Activated naive CD4-positive, alpha-beta T cell treated with anti-CD3 and anti-CD28 coated beads for 36 hours (primary cell): ENCODE measurements around the gene LRRC45. TPM values are rescaled to one million over a fixed set of nuclear protein-coding genes. Genes with fewer than 3 reads are reported as not detected.
A peak's percentile ranks its signal among the peaks of the same experiment; 100 is the strongest.

Source experiments
- CTCF ChIA-PET: fragments of 350-600 bp; sonication (Branson Sonifier 250); formaldehyde crosslinking; loops from one replicate; lab custom pipeline; 2021; ENCODE audit warnings: antibody characterized with exemption; lab: Charles Lee
- DNase-seq: peaks from one replicate; pipeline ENCODE4 v3.0.0-alpha.2; 2020
- H3K27ac Mint-ChIP-seq: one replicate; pipeline ENCODE4 v1.8.0; 2021; ENCODE audit warnings: mild to moderate bottlenecking, mixed read lengths
- H3K27me3 Mint-ChIP-seq: one replicate; pipeline ENCODE4 v1.8.0; 2021; ENCODE audit warnings: low read depth, mixed read lengths
- H3K36me3 Mint-ChIP-seq: one replicate; pipeline ENCODE4 v1.8.0; 2021; ENCODE audit warnings: low read depth, mixed read lengths
- H3K4me1 Mint-ChIP-seq: one replicate; pipeline ENCODE4 v1.8.0; 2021; ENCODE audit warnings: low read depth, mixed read lengths
- H3K4me3 Mint-ChIP-seq: one replicate; pipeline ENCODE4 v1.8.0; 2021; ENCODE audit warnings: mild to moderate bottlenecking, moderate library complexity, mixed read lengths
- H3K9me3 Mint-ChIP-seq: one replicate; pipeline ENCODE4 v1.8.0; 2021; ENCODE audit warnings: mixed read lengths
- intact Hi-C: fragments of 100-400 bp; cut with micrococcal nuclease; formaldehyde crosslinking; loops from one replicate; pipeline ENCODE4 v1.15.1; 2023
- total RNA-seq, 2 experiments: library from RNA; stranded (reverse); gene quantifications; one replicate each; pipeline ENCODE4 v1.2.3, GENCODE V29; 2021

Gene LRRC45
- total RNA-seq, 2 experiments from 2014 or later, result 12.0 to 12.5 TPM

DNA sequence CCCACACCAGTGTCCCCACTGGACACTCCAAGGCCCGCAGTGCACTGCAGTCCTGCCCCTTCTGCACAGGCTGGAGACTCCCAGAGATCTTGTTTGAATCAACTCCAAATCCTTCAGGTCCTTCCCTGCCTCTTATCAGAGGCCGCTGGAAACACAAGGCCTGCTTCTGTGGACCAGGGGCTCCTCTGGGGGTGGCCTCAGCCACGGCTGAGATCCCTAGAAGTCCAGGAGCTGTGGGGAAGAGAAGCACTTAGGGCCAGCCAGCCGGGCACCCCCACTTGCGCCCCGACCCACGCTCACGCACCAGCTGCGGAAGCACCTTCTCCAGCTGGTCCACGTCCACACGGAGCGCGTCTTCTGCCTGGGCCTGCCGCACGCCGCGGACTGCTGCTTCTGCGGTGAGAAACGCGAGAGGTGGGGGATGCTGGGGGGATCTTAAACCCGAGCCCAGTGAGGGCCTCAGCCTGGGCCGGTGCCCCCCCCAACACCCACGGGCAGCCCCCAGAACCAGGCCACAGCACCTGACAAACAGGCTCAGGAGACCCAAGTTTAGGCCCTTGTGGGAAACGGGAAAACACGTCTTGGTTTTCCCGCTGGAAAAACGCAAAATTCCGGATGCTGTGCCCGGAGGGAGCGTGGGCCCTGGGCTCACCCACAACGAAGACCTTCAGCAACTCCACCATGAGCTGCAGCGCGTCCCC lies 4.0 kb upstream of the LRRC45 start:
- no peaks in the 10 kb centered on the region for H3K27me3 Mint-ChIP-seq
- H3K27ac Mint-ChIP-seq, result no peak overlapping the region
- no peak overlapping the region for H3K4me3 Mint-ChIP-seq
- H3K36me3 Mint-ChIP-seq, result peaks cover 10% of the 10 kb centered on the region
- CTCF ChIA-PET, result interaction anchor here (0.8 to 7.3 kb wide), 12 partner anchors 10 to 150 kb away, joined by 3 to 95 read pairs (median 4); partner anchors contain the start of gene NOTUM
- DNase-seq, result no peak
- no peaks in the 10 kb centered on the region for H3K9me3 Mint-ChIP-seq
- intact Hi-C loops, result no loop called here
- peaks cover 21% of the 10 kb centered on the region for H3K4me1 Mint-ChIP-seq

DNA sequence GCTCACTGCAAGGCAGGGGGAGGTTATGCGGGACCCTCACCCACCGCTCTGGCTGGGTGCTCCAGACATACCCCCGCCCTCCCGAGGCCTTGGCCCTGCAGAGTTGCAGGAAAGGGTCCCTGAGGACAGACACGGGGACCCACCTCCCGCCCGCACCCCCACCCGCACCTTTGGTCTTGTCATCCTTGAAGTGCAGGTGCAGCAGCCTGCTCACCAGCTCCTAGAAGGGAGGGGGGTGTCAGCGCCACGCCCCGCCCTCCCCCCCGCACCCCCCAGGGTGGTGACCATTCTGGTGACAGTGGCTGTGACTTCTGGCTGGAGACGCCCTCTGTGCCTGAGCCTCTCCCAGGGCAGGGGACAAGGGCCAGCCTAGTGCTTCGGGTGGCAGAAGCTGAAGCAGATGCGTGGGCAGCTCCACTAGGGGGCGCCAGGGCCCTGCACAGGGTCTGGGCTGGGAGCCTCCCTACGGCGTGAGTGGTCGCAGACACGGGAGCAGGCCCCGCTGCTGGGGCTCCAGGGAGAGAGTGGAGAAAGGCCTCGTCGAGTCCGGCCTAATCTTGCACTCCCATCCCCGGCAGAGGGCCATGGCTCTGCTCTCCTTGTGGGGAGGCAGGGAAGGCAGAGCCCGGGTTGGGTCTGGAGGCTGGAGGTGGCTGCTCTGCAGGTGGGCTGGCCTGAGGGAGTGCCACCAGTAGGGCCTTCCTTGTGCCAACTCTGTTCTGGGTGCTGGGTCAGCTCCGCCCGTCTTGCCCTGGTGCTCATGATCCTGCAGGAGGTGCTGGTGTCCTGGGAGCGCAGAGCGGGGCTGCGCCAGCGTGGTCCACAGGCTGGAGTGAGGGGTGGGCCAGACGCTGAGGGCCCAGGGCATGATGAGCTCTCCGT lies 3.2 kb upstream of the LRRC45 start:
- CTCF ChIA-PET, result interaction anchor here (0.8 to 7.3 kb wide), 15 partner anchors 9 to 150 kb away, joined by 3 to 95 read pairs (median 4); partner anchors contain the start of gene NOTUM
- H3K27me3 Mint-ChIP-seq, result no peaks in the 10 kb centered on the region
- peak; percentile 76 for DNase-seq
- H3K9me3 Mint-ChIP-seq, result no peaks in the 10 kb centered on the region
- no peak overlapping the region for H3K4me3 Mint-ChIP-seq
- peaks cover 10% of the 10 kb centered on the region for H3K36me3 Mint-ChIP-seq
- peaks cover 22% of the 10 kb centered on the region for H3K4me1 Mint-ChIP-seq
- intact Hi-C loops, result loop anchor here (10.0 kb wide), 1 partner anchor 505 kb away; the partner anchor contains the start of gene ACTG1
- no peak overlapping the region for H3K27ac Mint-ChIP-seq

DNA sequence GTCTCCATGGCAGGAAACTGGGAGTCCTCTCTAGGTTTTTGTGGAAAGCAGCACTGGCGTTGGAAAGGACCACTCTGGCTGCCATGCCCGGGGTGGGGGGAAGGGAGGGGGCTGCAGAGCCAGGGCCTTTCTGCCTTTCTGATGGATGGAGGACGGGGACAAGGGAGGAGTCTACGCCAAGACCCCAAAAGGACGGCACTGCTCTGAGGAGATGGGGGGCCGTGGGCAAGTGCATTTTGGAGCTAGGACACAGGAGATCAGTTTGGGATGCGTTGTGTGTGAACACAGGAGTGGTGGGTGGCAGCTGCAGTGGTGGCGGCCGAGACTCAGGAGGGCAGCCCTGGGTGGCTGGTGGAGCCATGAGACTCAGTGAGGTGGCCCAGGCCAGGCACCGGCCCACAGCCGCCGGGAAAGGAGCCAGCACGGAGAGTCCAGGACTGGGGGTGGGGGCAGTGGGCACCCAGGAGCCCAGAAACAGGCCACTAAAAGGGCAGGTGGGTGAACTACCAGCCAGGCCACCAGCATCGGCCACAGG lies 2.5 kb upstream of the LRRC45 start:
- Mint-ChIP-seq H3K4me3 (no peak overlapping the region), H3K27me3 (no peaks in the 10 kb centered on the region), H3K4me1 (peaks cover 22% of the 10 kb centered on the region), H3K36me3 (peaks cover 10% of the 10 kb centered on the region), H3K27ac (no peak overlapping the region), H3K9me3 (no peaks in the 10 kb centered on the region)
- CTCF ChIA-PET, result interaction anchor here (0.6 to 7.3 kb wide), 16 partner anchors 9 to 259 kb away, joined by 3 to 95 read pairs (median 4); partner anchors contain the start of gene NOTUM
- intact Hi-C loops, result loop anchor here (1.0 to 10.0 kb wide), 2 partner anchors 61 to 506 kb away; partner anchors contain the start of gene ACTG1
- no peak for DNase-seq

DNA sequence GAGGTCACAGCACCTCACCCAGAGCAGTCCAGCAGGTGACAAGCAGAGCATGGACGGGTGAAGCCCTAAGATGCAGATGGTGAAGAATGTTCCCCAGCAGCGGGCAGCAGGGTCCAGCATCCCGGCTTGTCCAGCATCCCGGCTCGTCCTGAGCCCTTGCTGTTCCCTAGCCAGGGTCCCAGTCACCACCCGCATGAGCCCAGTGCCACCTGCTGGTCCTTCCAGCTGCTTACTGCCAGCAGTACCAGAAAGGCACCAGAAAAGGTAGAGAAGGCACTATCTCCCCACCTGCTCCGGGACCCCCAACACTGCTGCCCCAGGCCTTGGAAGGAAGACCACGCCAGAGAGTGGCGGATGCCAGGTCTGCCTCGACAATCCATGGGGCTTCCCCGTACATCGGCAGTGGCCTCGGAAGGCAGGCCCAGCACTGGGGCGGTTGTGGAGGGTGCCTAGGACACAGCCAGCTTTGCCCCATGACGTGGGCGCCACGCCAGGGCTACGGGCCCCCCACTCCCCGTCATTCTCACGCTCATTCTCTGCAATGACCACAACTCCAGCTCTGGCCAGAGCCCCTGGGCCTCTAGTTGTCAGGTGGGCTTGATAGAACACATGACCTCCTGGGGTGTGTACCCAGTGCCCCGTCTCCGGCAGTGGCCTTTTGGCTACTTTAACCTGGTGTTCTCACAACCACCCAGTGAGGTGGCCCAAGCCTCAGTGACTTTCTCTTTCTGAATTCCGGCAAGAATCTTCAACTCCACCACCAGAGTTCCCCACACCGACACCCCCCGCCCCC lies 1.8 kb upstream of the LRRC45 start:
- CTCF ChIA-PET, result interaction anchor here (0.6 to 7.3 kb wide), 12 partner anchors 8 to 258 kb away, joined by 3 to 95 read pairs (median 4); partner anchors contain the start of genes DCXR and NOTUM
- H3K36me3 Mint-ChIP-seq, result peaks cover 10% of the 10 kb centered on the region
- peak overlapping the region; percentile 86 for H3K4me3 Mint-ChIP-seq
- H3K9me3 Mint-ChIP-seq, result no peaks in the 10 kb centered on the region
- H3K4me1 Mint-ChIP-seq, result peaks cover 22% of the 10 kb centered on the region
- DNase-seq, result peak; percentile 82
- intact Hi-C loops, result loop anchor here (1.0 to 10.0 kb wide), 2 partner anchors 62 to 507 kb away; partner anchors contain the start of gene ACTG1
- no peaks in the 10 kb centered on the region for H3K27me3 Mint-ChIP-seq
- H3K27ac Mint-ChIP-seq, result peak overlapping the region; percentile 36

DNA sequence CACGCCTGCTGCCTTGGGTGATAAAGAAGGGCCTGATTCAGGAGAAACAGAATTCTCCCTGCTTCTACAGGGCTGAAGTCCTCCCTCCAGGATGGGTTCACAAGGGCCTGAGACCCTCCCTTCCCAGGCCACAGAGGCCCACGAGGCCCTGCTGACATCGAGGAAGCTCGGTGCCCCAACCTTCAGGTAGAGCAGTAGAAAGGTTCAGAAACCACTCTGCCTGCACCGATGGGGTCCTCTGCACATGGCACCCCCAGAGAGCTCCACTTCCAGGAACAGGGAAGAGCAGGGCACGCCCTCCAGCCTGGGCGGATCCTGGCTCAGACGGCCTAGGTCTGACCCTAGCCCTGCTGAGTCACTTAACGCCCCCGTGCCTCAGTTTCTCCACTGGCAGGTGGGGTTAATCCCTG lies 1.2 kb upstream of the LRRC45 start:
- H3K9me3 Mint-ChIP-seq, result no peaks in the 10 kb centered on the region
- no peaks in the 10 kb centered on the region for H3K27me3 Mint-ChIP-seq
- intact Hi-C loops, result loop anchor here (1.0 to 10.0 kb wide), 4 partner anchors 53 to 507 kb away; partner anchors contain the start of genes ACTG1 and P4HB
- peak overlapping the region; percentile 86 for H3K4me3 Mint-ChIP-seq
- CTCF ChIA-PET, result interaction anchor here (0.9 to 7.3 kb wide), 8 partner anchors 7 to 94 kb away, joined by 3 to 95 read pairs (median 3); partner anchors contain the start of genes DCXR, MAFG and NOTUM
- H3K4me1 Mint-ChIP-seq, result peaks cover 22% of the 10 kb centered on the region
- no peak for DNase-seq
- peak overlapping the region; percentile 36 for H3K27ac Mint-ChIP-seq
- peaks cover 10% of the 10 kb centered on the region for H3K36me3 Mint-ChIP-seq

DNA sequence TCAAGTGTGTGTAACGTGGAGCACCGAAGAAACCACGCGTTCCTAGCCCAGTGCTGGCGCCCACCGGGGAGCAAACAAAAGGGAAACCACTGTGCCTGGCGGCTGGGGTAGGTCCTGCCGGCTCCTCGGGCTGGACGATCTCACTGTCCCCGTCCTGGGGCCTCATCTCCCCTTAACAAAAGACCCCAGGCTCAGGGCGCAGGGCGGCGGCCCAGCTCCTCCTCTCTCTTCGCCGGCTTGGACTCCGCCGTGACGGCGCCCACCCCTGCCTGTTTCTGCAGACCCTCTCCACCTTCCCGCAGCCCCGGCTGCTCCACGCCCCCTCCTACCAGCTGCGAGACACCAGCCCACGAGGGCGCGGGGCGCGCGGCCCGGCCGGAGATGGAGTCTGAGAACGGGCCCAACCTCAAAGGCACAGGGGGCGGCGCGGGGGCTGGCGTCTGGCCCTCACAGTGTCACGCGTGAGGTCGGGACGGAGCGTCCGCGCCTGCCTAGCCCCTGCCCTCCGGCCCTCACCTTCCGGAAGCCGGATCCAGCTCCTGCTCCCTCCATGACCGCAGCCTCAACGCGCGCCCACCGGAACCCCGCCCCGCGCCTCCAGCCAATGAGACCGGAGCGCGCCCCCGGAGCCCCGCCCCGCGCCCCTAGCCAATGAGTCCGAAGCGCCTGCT lies 660 bp upstream of the LRRC45 start, which contains the start of gene CENPX:
Gene CENPX, minus strand, starts transcription at position 569 of the 671 bp plus-strand sequence. Its CDS starts 17 bp downstream, at position 552.
- Mint-ChIP-seq H3K36me3 (peaks cover 14% of the 10 kb centered on the region), H3K27ac (peak within 1 kb of the TSS; percentile 36), H3K4me1 (peaks cover 22% of the 10 kb centered on the region), H3K27me3 (no peaks in the 10 kb centered on the region), H3K4me3 (peak within 1 kb of the TSS; percentile 86), H3K9me3 (no peaks in the 10 kb centered on the region)
- CTCF ChIA-PET, result interaction anchor here (0.9 to 7.3 kb wide), 7 partner anchors 9 to 95 kb away, joined by 3 to 95 read pairs (median 3); partner anchors contain the start of genes DCXR, MAFG and NOTUM
- intact Hi-C loops, result loop anchor here (1.0 to 10.0 kb wide), 3 partner anchors 54 to 508 kb away; partner anchors contain the start of genes ACTG1 and P4HB
- DNase-seq, result no peak

DNA sequence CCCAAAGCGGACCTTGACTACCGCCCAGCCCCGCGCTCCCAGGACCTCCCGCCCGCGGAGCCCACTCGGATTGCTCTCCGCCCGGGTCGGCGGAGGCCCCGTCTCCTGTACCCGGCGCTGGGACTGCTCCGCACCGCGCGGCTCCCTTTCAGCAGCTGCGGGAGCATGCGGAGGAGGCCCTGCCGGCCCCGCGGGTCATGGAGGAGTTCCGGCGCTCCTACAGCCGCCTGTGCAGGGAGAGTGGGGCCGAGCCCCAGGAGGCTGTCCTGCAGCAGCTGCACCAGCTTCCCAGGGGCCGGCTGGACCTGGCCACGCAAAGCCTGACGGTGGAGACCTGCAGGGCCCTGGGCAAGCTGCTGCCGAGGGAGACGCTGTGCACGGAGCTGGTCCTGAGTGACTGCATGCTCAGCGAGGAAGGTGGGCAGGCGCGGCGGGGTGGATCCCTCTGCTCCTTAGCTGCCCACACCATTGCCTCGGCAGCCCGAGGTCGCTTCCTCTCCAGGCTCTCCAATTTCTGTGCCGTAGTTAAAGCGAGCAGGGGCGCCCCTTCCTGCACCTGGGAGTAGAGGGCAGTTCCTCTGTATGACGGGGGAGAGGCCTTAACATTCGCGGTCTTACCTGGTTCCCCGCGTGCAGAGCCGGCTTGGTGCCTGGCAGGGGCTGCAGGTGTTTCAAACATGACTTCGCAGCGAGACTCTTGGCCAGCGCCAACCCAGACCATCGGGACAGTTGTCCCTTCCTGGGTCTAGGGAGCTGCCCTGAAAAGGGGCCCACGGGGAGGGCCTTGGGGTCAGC lies 539 bp downstream of the LRRC45 start:
- H3K4me1 Mint-ChIP-seq, result peaks cover 22% of the 10 kb centered on the region
- H3K4me3 Mint-ChIP-seq, result peak overlapping the region; percentile 74
- intact Hi-C loops, result loop anchor here (1.0 to 10.0 kb wide), 6 partner anchors 9 to 509 kb away; partner anchors contain the start of genes ACTG1, ASPSCR1, DCXR and FASN
- no peaks in the 10 kb centered on the region for H3K9me3 Mint-ChIP-seq
- no peak overlapping the region for H3K27ac Mint-ChIP-seq
- H3K36me3 Mint-ChIP-seq, result peaks cover 12% of the 10 kb centered on the region
- CTCF ChIA-PET, result interaction anchor here (0.7 to 7.3 kb wide), 4 partner anchors 9 to 63 kb away, joined by 3 to 95 read pairs (median 4); partner anchors contain the start of genes DCXR and NOTUM
- no peaks in the 10 kb centered on the region for H3K27me3 Mint-ChIP-seq
- no peak for DNase-seq

DNA sequence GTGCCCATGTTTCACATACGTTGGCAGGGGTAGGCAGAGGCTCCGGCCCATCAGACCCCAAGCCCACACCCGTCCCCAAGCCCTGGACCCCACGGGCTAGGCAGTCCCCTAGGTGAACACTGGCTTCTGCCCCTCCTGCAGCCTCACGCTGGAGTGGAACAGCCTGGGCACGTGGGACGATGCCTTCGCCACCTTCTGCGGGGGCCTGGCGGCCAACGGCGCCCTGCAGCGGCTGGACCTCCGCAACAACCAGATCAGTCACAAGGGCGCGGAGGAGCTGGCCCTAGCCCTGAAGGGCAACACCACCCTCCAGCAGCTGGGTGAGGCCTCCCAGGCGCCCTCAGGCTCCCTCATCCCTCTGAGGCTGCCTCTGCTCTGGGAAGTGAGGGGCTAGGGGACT lies 1.8 kb downstream of the LRRC45 start:
- DNase-seq, result no peak
- CTCF ChIA-PET, result interaction anchor here (7.3 kb wide), 1 partner anchor 64 kb away, joined by 95 read pairs; the partner anchor contains the start of gene NOTUM
- Mint-ChIP-seq H3K27ac (no peak overlapping the region), H3K36me3 (peaks cover 12% of the 10 kb centered on the region), H3K4me3 (no peak overlapping the region), H3K27me3 (no peaks in the 10 kb centered on the region), H3K4me1 (peaks cover 26% of the 10 kb centered on the region), H3K9me3 (no peaks in the 10 kb centered on the region)
- intact Hi-C loops, result loop anchor here (10.0 kb wide), 1 partner anchor 510 kb away; the partner anchor contains the start of gene ACTG1

DNA sequence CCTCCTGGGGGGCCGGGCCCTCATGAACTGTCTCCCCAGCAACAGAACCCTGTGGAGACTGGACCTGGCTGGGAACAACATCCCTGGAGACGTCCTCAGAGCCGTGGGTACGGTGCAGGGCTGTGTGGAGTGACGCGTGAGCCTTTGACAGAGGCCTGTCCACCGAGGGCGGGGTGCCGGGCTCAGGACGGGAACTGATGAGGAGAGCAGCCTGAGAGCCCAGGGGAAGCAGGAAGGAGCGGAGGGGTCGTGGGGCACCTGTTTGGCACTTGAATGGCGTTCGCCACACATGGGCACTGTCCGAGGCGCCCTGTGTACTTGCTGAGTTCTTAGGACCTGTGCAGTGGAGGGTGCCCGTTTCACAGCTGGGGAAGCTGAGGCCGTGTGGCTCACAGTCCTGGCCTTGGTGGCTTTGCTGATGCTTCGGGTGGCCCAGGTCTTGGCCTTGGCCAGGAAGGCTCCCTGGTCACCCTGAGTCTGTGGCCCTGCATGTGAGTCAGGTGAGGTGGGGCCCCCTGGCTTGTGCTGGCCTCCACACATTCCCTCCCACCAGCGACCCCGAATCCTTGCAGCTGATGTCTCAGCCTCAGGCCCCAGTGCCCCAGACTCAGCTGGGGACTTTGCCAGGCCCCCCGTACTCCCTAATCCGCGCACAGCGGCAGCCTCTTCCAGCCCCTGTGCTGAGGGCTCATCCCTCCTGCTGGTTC lies 2.4 kb downstream of the LRRC45 start:
- H3K27ac Mint-ChIP-seq, result no peak overlapping the region
- H3K36me3 Mint-ChIP-seq, result peaks cover 12% of the 10 kb centered on the region
- no peaks in the 10 kb centered on the region for H3K27me3 Mint-ChIP-seq
- CTCF ChIA-PET, result interaction anchor here (0.6 to 7.3 kb wide), 2 partner anchors 64 to 85 kb away, joined by 3 to 95 read pairs; partner anchors contain the start of gene NOTUM
- DNase-seq, result no peak
- peaks cover 22% of the 10 kb centered on the region for H3K4me1 Mint-ChIP-seq
- intact Hi-C loops, result loop anchor here (10.0 kb wide), 1 partner anchor 511 kb away; the partner anchor contains the start of gene ACTG1
- no peaks in the 10 kb centered on the region for H3K9me3 Mint-ChIP-seq
- H3K4me3 Mint-ChIP-seq, result no peak overlapping the region
